Measurements from ENCODE around the gene KRT13.

KRT13 gene

DNA sequence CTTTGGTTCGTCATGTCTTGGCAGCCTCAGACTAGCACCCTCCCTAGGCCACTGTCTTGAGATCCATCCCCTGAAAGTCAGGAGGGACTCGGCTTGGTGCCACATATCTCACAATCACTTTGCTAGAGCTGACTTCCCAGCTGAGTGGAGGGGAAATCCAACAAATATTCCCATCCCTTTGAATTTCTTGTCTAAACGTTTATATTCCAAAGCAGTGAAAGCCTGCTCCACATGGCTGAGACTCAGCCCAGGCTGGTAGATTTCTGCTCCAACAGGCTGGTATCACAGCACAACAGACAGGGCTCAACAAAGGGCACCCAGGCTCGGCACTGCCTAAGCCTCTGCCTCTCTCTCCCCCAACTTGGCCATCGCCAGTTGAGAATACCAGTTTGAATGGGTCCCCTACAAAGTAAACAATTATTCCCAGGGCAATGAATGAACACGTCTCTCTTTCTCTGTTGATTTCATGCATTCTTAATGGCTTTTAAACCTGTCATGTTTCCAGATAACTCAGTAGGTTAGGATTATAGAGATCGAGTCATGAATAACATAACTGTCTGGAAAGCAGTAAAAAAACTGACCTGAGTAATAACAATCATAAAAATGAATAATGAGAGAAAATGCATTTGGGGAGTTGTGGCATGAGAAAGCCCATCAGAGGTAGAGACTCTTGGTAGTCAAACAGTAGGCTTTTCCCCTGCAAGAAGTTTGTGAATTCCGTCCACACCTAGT is 1.0 kb downstream of the KRT13 start:
- TF ChIP-seq, protein P1, sequence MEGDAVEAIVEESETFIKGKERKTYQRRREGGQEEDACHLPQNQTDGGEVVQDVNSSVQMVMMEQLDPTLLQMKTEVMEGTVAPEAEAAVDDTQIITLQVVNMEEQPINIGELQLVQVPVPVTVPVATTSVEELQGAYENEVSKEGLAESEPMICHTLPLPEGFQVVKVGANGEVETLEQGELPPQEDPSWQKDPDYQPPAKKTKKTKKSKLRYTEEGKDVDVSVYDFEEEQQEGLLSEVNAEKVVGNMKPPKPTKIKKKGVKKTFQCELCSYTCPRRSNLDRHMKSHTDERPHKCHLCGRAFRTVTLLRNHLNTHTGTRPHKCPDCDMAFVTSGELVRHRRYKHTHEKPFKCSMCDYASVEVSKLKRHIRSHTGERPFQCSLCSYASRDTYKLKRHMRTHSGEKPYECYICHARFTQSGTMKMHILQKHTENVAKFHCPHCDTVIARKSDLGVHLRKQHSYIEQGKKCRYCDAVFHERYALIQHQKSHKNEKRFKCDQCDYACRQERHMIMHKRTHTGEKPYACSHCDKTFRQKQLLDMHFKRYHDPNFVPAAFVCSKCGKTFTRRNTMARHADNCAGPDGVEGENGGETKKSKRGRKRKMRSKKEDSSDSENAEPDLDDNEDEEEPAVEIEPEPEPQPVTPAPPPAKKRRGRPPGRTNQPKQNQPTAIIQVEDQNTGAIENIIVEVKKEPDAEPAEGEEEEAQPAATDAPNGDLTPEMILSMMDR (IDR thresholded peaks at IDR 0.05; ENCODE audit: low read depth, low read length), result no peak
- no peak for DNase-seq (ENCODE audit: low read depth, low spot score)
- no peak overlapping the region for H3K4me3 ChIP-seq (ENCODE audit: low read depth, low read length)
- in situ Hi-C loops (cut with HindIII; ENCODE audit: low sequenced_read_pairs), result no loop called here

GRCh38 chr17:41503202-41503601 is 2.2 kb downstream of the KRT13 start:
- no peak for DNase-seq (ENCODE audit: low read depth, low spot score)
- no peak overlapping the region for H3K4me3 ChIP-seq (ENCODE audit: low read depth, low read length)
- in situ Hi-C loops (cut with HindIII; ENCODE audit: low sequenced_read_pairs), result no loop called here
- TF ChIP-seq, protein P1 (IDR thresholded peaks at IDR 0.05; ENCODE audit: low read depth, low read length), result no peak

- H3K4me3 ChIP-seq (ENCODE audit: low read depth, low read length), result no peak overlapping the region
- in situ Hi-C loops (cut with HindIII; ENCODE audit: low sequenced_read_pairs), result no loop called here
- TF ChIP-seq, protein P1 (IDR thresholded peaks at IDR 0.05; ENCODE audit: low read depth, low read length), result no peak
- peak; percentile 15 for DNase-seq (ENCODE audit: low read depth, low spot score)
Observed at GRCh38 chr17:41500131-41500911, 5.1 kb downstream of the KRT13 start.

DNA sequence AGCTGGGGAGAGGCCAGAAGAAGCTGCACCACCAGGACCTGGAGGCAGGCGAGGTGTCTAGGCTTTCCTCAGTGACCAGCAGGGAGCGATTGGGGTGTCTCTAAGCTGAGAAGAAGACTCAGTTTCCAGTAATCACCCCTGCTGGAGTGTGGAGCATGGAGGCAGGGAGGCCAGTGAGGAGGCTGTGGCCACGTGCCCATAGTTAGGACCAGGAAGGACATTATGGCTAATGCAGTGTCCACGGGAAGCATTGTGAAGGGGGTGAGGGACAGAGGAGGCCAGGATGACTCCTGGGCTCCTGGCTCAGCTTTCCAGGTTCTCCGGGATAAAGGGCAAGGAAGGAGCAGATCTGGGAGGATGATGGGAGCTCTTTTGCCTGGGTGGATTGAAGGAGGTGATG is 5.7 kb downstream of the KRT13 start:
- DNase-seq (ENCODE audit: low read depth, low spot score), result no peak
- TF ChIP-seq, protein P1 (IDR thresholded peaks at IDR 0.05; ENCODE audit: low read depth, low read length), result no peak
- in situ Hi-C loops (cut with HindIII; ENCODE audit: low sequenced_read_pairs), result no loop called here
- no peak overlapping the region for H3K4me3 ChIP-seq (ENCODE audit: low read depth, low read length)

DNA sequence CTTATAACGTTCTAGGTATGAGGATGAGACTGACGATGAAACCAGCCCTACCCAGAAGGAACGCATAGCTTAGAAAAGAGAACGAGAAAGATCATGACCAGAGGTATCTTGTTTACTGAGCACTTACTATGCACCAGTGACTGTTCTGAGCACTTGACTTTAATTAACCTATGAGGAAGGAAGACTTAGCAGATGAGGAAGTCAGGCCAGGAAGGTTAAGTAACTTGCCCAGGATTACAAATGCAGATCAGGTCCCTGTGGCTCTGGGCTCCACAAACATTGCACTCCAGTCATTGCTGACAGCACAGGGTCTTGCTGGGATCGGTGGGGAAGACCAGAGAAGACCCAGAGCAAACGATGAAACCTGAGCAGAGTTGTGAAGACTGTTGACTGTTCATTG is 7.1 kb downstream of the KRT13 start:
- TF ChIP-seq, protein P1 (IDR thresholded peaks at IDR 0.05; ENCODE audit: low read depth, low read length), result no peak
- DNase-seq (ENCODE audit: low read depth, low spot score), result no peak
- no peak overlapping the region for H3K4me3 ChIP-seq (ENCODE audit: low read depth, low read length)
- in situ Hi-C loops (cut with HindIII; ENCODE audit: low sequenced_read_pairs), result no loop called here

GRCh38 chr17:41496803-41497484 is 8.5 kb downstream of the KRT13 start:
- in situ Hi-C loops (cut with HindIII; ENCODE audit: low sequenced_read_pairs), result no loop called here
- DNase-seq (ENCODE audit: low read depth, low spot score), result peak; percentile 77
- H3K4me3 ChIP-seq (ENCODE audit: low read depth, low read length), result no peak overlapping the region
- TF ChIP-seq, protein P1 (IDR thresholded peaks at IDR 0.05; ENCODE audit: low read depth, low read length), result peak; percentile 75

All from astrocyte of the spinal cord (primary cell).